Femur (tissue), 1 donor: ENCODE data around the gene LTBP1.

Experiments
- DNase-seq: peaks from one replicate; pipeline ENCODE4 v3.0.0-alpha.2; 2017

LTBP1 gene

GRCh38 chr2:33084433-33084832, 137.7 kb downstream of the LTBP1 start:
- DNase-seq, result no peak

- peak; percentile 56 for DNase-seq
These were observed 138.9 kb downstream of the LTBP1 start for GRCh38 chr2:33085646-33086045.

GRCh38 chr2:33086400-33087015, 139.8 kb downstream of the LTBP1 start:
- peak; percentile 39 for DNase-seq

GRCh38 chr2:33090553-33091134, 143.9 kb downstream of the LTBP1 start:
- no peak for DNase-seq

GRCh38 chr2:33091541-33092123, 144.9 kb downstream of the LTBP1 start:
- no peak for DNase-seq

GRCh38 chr2:33093283-33093993, 146.7 kb downstream of the LTBP1 start:
- no peak for DNase-seq

- DNase-seq, result no peak
These were observed 147.6 kb downstream of the LTBP1 start for GRCh38 chr2:33094303-33094702.

- DNase-seq, result no peak
These were observed 153.2 kb downstream of the LTBP1 start for GRCh38 chr2:33099989-33100388.

- DNase-seq, result no peak
These were observed 154.2 kb downstream of the LTBP1 start for GRCh38 chr2:33100921-33101320.

GRCh38 chr2:33104052-33104623, 157.4 kb downstream of the LTBP1 start:
- no peak for DNase-seq

GRCh38 chr2:33104726-33105125, 158.0 kb downstream of the LTBP1 start:
- DNase-seq, result no peak

GRCh38 chr2:33106115-33106514, 159.4 kb downstream of the LTBP1 start:
- DNase-seq, result no peak

GRCh38 chr2:33107690-33108482, 161.1 kb downstream of the LTBP1 start:
- DNase-seq, result no peak

GRCh38 chr2:33108483-33109443, 162.0 kb downstream of the LTBP1 start:
- no peak for DNase-seq

- no peak for DNase-seq
These were observed 163.7 kb downstream of the LTBP1 start for GRCh38 chr2:33110461-33110860.

GRCh38 chr2:33111002-33111446, 164.3 kb downstream of the LTBP1 start:
- DNase-seq, result no peak

- no peak for DNase-seq
These were observed 168.4 kb downstream of the LTBP1 start for GRCh38 chr2:33115196-33115595.

- no peak for DNase-seq
These were observed 169.0 kb downstream of the LTBP1 start for GRCh38 chr2:33115728-33116127.

- no peak for DNase-seq
These were observed 170.0 kb downstream of the LTBP1 start for GRCh38 chr2:33116799-33117198.

GRCh38 chr2:33118651-33119050, 171.9 kb downstream of the LTBP1 start:
- DNase-seq, result no peak

GRCh38 chr2:33121416-33121815, 174.7 kb downstream of the LTBP1 start:
- no peak for DNase-seq
